Measurements from ENCODE around the gene ACCSL.

ACCSL gene

DNA sequence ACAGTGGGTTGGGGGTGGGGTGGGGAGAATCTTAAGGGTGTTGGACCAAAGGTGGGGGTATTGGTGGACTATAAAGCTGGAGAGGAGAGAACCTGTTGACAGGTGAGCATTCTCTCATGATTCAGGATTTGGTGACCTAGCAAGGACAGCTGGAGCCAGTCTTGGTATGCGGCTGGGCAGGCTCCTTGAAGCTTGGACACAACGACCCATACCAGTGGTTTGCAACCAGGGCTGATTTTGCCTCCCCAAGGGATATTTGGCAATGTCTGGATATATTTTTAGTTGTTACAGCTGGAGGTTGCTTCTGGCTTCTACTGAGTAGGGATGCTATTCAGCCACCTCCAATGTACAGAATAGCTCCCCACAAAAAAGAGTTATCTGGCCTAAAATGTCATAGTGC lies 53.3 kb downstream of the ACCSL start:
- DNase-seq = no peak

DNA sequence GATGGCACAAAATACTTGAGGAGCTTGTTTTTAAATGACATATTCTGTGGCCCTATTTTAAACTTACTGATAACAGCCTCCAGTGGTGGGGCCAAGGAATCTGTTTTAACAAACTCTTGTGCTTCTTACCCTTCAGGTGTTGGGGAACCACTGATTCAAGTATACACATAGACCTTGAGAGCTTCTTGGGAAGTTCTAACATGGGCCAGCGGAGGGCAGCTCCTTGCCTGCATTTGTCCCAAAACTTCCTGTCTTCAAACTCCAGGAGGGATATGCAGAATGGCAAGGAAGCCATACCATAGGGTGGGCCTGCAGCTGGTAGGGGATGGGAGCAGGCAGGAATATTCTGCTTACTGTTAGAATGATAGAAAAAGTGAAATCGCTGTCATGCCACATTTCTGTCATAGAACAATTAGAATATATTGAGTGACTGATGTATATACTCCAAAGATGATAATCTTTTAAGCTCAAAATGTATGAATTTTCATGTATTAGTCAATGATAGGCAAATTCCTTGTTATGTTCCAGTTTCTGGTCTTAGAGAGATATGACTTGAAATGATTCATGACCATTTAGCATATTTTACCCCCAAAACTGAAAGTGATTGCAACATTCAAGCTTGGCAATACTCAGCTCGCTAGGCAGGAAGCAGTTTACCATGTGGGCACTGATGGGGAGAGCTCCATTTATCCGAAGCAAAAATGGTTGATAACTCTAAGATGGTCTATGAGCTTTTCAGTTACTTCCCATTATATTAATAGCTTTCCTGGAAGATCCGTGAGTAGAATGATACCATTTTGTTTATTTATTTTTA lies 56.9 kb downstream of the ACCSL start:
- DNase-seq = no peak

DNA sequence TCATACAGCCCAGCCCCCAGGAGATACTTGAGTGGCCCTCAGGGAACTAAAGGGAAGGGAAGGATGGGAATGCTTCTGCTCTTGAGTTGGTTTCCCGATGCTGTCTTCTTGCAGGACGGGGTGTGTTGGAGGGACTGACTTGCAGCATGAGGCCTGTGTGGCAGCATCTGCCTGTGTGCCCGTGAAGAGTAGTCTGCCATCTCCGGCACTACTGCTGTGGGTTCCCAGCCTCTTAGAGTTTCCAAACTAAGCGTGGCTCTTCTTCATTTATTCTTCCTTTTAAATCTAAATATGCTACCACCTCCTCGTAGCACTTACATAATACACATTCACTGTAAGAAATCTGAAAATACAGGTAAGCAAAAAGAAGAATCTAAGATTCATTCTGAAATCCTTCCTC lies 60.5 kb downstream of the ACCSL start:
- DNase-seq = no peak
